K562 (cell line): ENCODE results near the gene LUC7L3. TPM values are rescaled to one million over a fixed set of nuclear protein-coding genes. Genes with fewer than 3 reads are reported as not detected.

ENCODE experiments used
- ATAC-seq: fragments of 200-7000 bp; cut with Tn5 transposase; 3 replicates; pipeline ENCODE4 v1.9.1; 2020; ENCODE audit warnings: moderate library complexity
- BruUV-seq: library from RNA; stranded (reverse); fragments of 400-500 nt; replicated peaks from 2 replicates; lab custom pipeline; 2021; lab: Mats Ljungman, UMichigan
- CTCF ChIA-PET: fragments of 300-600 bp; formaldehyde crosslinking; extraction: SDS; loops from one replicate; lab custom pipeline; 2021; ENCODE audit warnings: low intra/inter-chr PET ratio; lab: Yijun Ruan, JAX
- POLR2A ChIA-PET: fragments of 300-600, 350-650 bp; sonication (Branson Sonifier 250); formaldehyde crosslinking; extraction: SDS; loops from one replicate; lab custom pipeline; 2021; ENCODE audit warnings: antibody characterized with exemption, inconsistent platforms; lab: Yijun Ruan, JAX
- DNase-seq, 4 experiments: peaks; one replicate each; pipeline versions ENCODE4 v3.0.0 to v3.0.0-alpha.2; 2011 to 2018; ENCODE audit warnings: low spot score in 3 of 4, mixed read lengths in 3 of 4; ENCODE audit errors: extremely low read depth in 1 of 4
- FAIRE-seq: peaks from 2 replicates; lab custom pipeline; 2011; peaks lifted over from hg19 to GRCh38; lab: Jason Lieb, UNC
- H2AFZ ChIP-seq: 2 replicates; pipeline ENCODE4 v1.6.0; 2011; ENCODE audit warnings: low read depth, low read length, control low read depth, inconsistent platforms
- H3K27ac ChIP-seq: fragments of 200-600 bp; 3 replicates; pipeline ENCODE4 v1.8.0; 2011; ENCODE audit warnings: low read depth, mild to moderate bottlenecking, control low read depth, inconsistent platforms, low read length, moderate library complexity, mixed read lengths; ENCODE audit errors: extremely low read depth
- H3K27me3 ChIP-seq, 2 experiments: fragments of 300-600 bp in 1 of 2; 2 replicates in 1 of 2; 3 replicates in 1 of 2; pipeline versions ENCODE4 v1.6.0 to v1.8.0; 2011; ENCODE audit warnings: inconsistent platforms in 2 of 2, low read length in 2 of 2, mild to moderate bottlenecking in 1 of 2, mixed read lengths in 1 of 2, moderate library complexity in 1 of 2; ENCODE audit not compliant: control insufficient read depth in 2 of 2, insufficient read depth in 2 of 2
- H3K36me3 ChIP-seq: fragments of 300-600 bp; 3 replicates; pipeline ENCODE4 v1.8.0; 2011; ENCODE audit warnings: mild to moderate bottlenecking, low read length, inconsistent platforms; ENCODE audit not compliant: control insufficient read depth, insufficient read depth
- H3K4me1 ChIP-seq, 2 experiments: fragments of 200-600 bp in 1 of 2; replicated peaks in 1 of 2; 2 replicates in 1 of 2; 3 replicates in 1 of 2; pipeline versions ENCODE4 v1.5.1 to v1.8.0; 2011; ENCODE audit warnings: inconsistent platforms in 2 of 2, low read length in 2 of 2, mild to moderate bottlenecking in 1 of 2, mixed read lengths in 1 of 2, moderate library complexity in 1 of 2; ENCODE audit not compliant: control insufficient read depth in 2 of 2, insufficient read depth in 2 of 2
- H3K4me2 ChIP-seq: 2 replicates; pipeline ENCODE4 v1.6.1; 2011; ENCODE audit warnings: low read length, control low read depth, inconsistent platforms, mixed read lengths; ENCODE audit not compliant: insufficient read depth
- H3K4me3 ChIP-seq: fragments of 200-600 bp; sonication (generic), shearing (Covaris generic); 2 replicates; pipeline ENCODE4 v1.5.1; 2016; ENCODE audit warnings: control low read depth, inconsistent platforms
- H3K79me2 ChIP-seq: fragments of 200-600 bp; 3 replicates; pipeline ENCODE4 v1.8.0; 2011; ENCODE audit warnings: low read length, inconsistent platforms; ENCODE audit not compliant: control insufficient read depth, insufficient read depth
- H3K9ac ChIP-seq, 2 experiments: 2 replicates each; pipeline versions ENCODE4 v1.6.0 to v1.6.1; 2011; ENCODE audit warnings: low read depth in 2 of 2, low read length in 2 of 2, control low read depth in 1 of 2, inconsistent platforms in 1 of 2, mild to moderate bottlenecking in 1 of 2, mixed read lengths in 1 of 2; ENCODE audit not compliant: insufficient read depth in 1 of 2
- H3K9me1 ChIP-seq: one replicate; pipeline ENCODE4 v1.6.0; 2011; ENCODE audit warnings: inconsistent platforms, mild to moderate bottlenecking, low read length, moderate library complexity; ENCODE audit not compliant: control insufficient read depth, insufficient read depth
- H3K9me3 ChIP-seq: replicated peaks from 2 replicates; pipeline ENCODE4 v1.5.1; 2011; ENCODE audit warnings: low read depth, low read length, inconsistent platforms; ENCODE audit not compliant: control insufficient read depth, insufficient read depth
- H4K20me1 ChIP-seq: replicated peaks from 2 replicates; pipeline ENCODE4 v1.6.1; 2011; ENCODE audit warnings: low read length, inconsistent platforms, mixed read lengths; ENCODE audit not compliant: control insufficient read depth, insufficient read depth
- NFYB ChIP-seq: IDR thresholded peaks from 2 replicates; pipeline ENCODE4 v1.6.1; 2011; ENCODE audit warnings: mild to moderate bottlenecking, moderate library complexity; ENCODE audit not compliant: insufficient read length; ENCODE audit errors: extremely low read depth
- RBM25 ChIP-seq: fragments of 200-400 bp; formaldehyde crosslinking; IDR thresholded peaks from 2 replicates; pipeline ENCODE4 v1.6.1; 2018; ENCODE audit warnings: low read length, low read depth, moderate library complexity; ENCODE audit not compliant: severe bottlenecking
- WGBS: fragments of 100-300 bp; shearing (Covaris generic); methylation state at CpG from one replicate; pipeline ENCODE4 v1.1.6; 2016; ENCODE audit warnings: low coverage, mixed read lengths; ENCODE audit not compliant: insufficient coverage; ENCODE audit errors: missing lambda C conversion rate; 5-methylcytosine and 5-hydroxymethylcytosine counted together
- in situ Hi-C: fragments of 300-500 bp; cut with MboI; formaldehyde crosslinking; loops from 4 replicates; pipeline ENCODE4 v1.15.0; 2018; ENCODE audit warnings: inconsistent platforms, mixed read lengths
- intact Hi-C: fragments of 100-400 bp; cut with micrococcal nuclease; formaldehyde crosslinking; loops from 2 replicates; pipeline ENCODE4 v1.14.2; 2022
- polyA plus RNA-seq, 8 experiments: library from polyadenylated mRNA; depleted of rRNA in 4 of 8; stranded (reverse) in 5 of 8; unstranded in 3 of 8; fragments of >200 nt; fragmentation: Nextera tagmentation in 2 of 8; fragmentation: Illumina TruSeq in 1 of 8; extraction: Ambion mirVana in 2 of 8; extraction: Trizol in 1 of 8; gene quantifications; 2 replicates each; pipeline versions ENCODE4 v1.2.1 to v1.2.3, GENCODE V29; 2011 to 2014; ENCODE audit warnings: inconsistent platforms in 1 of 8, missing spikeins in 1 of 8
- total RNA-seq, 7 experiments: library from RNA; depleted of rRNA in 6 of 7; stranded (reverse); fragments of >200 nt in 6 of 7; fragmentation: Illumina TruSeq in 2 of 7; extraction: Trizol in 2 of 7; gene quantifications; 2 replicates each; pipeline versions ENCODE4 v1.2.1 to v1.2.3, GENCODE V29; 2011 to 2021; ENCODE audit warnings: low replicate concordance in 1 of 7
- TF ChIP-seq, protein P1 (sequence below), 2 experiments: fragments of 450-650 bp; IDR thresholded peaks; 2 replicates each; pipeline ENCODE4 v1.6.1; 2018; ENCODE audit warnings: mild to moderate bottlenecking in 2 of 2, low read depth in 1 of 2; ENCODE audit not compliant: partially characterized antibody in 2 of 2
- TF ChIP-seq, protein P2 (sequence below): sonication (generic); formaldehyde crosslinking; IDR thresholded peaks from 2 replicates; pipeline ENCODE4 v1.8.1; 2022; ENCODE audit warnings: missing genetic modification reagents
- TF ChIP-seq, protein P3 (sequence below): fragments of 250-450 bp; sonication (Bioruptor Pico); IDR thresholded peaks from 2 replicates; pipeline ENCODE4 v1.8.0; 2021; ENCODE audit warnings: moderate library complexity, mild to moderate bottlenecking, inconsistent platforms

Gene LUC7L3
- total and polyA plus RNA-seq, 9 of the 15 experiments (the other 6 are each of a cell fraction or from before 2014, with no cell fraction given) = 80.8 to 284 (median 127) TPM

DNA sequence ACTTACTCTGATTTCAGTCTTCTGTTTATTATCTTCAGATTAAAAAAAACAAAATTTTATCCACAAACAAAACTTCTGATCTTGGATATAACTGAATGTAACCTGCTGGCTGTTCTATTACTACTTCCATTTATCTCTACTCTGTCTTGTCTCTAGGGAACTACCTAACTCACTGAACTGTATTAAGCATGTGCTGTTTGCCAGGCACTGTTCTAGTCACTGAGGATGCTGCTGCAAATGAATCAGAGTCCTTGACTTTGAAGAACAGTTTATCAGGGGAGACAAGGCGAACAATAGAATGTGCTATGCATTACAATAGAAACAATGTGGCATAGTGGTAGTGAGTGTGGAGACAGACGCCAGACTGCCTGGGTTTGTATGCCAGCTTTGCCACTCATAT is 9.4 kb upstream of the LUC7L3 start:
- H2AFZ ChIP-seq = no peak overlapping the region
- H3K36me3 ChIP-seq = peaks cover 9% of the 10 kb centered on the region; the same call in 1 of the 3 replicates
- POLR2A ChIA-PET = no interaction called here
- TSS peak; percentile 11 for BruUV-seq
- H3K9me3 ChIP-seq = no peaks in the 10 kb centered on the region
- H3K27me3 ChIP-seq = no peaks in the 10 kb centered on the region
- intact Hi-C loops = no loop called here
- DNase-seq = no peak
- FAIRE-seq = no peak
- no peaks in the 10 kb centered on the region for H4K20me1 ChIP-seq
- H3K9me1 ChIP-seq = no peaks in the 10 kb centered on the region
- CTCF ChIA-PET = no interaction called here
- no peak overlapping the region for H3K4me3 ChIP-seq
- H3K4me1 ChIP-seq = peaks cover 15 to 20% of the 10 kb centered on the region in 2 experiments; a peak in 4 of 5 replicates
- H3K4me2 ChIP-seq = no peak overlapping the region
- peaks cover 37% of the 10 kb centered on the region for H3K79me2 ChIP-seq
- no peak overlapping the region for H3K9ac ChIP-seq
- TF ChIP-seq, protein P1, sequence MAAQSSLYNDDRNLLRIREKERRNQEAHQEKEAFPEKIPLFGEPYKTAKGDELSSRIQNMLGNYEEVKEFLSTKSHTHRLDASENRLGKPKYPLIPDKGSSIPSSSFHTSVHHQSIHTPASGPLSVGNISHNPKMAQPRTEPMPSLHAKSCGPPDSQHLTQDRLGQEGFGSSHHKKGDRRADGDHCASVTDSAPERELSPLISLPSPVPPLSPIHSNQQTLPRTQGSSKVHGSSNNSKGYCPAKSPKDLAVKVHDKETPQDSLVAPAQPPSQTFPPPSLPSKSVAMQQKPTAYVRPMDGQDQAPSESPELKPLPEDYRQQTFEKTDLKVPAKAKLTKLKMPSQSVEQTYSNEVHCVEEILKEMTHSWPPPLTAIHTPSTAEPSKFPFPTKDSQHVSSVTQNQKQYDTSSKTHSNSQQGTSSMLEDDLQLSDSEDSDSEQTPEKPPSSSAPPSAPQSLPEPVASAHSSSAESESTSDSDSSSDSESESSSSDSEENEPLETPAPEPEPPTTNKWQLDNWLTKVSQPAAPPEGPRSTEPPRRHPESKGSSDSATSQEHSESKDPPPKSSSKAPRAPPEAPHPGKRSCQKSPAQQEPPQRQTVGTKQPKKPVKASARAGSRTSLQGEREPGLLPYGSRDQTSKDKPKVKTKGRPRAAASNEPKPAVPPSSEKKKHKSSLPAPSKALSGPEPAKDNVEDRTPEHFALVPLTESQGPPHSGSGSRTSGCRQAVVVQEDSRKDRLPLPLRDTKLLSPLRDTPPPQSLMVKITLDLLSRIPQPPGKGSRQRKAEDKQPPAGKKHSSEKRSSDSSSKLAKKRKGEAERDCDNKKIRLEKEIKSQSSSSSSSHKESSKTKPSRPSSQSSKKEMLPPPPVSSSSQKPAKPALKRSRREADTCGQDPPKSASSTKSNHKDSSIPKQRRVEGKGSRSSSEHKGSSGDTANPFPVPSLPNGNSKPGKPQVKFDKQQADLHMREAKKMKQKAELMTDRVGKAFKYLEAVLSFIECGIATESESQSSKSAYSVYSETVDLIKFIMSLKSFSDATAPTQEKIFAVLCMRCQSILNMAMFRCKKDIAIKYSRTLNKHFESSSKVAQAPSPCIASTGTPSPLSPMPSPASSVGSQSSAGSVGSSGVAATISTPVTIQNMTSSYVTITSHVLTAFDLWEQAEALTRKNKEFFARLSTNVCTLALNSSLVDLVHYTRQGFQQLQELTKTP (IDR thresholded peaks at IDR 0.05; ENCODE audit: low read depth in 1 of 2, partially characterized antibody in 2 of 2) = no peak
- no peak for TF ChIP-seq NFYB
- peak; percentile 66 for TF ChIP-seq RBM25
- TF ChIP-seq, protein P2, sequence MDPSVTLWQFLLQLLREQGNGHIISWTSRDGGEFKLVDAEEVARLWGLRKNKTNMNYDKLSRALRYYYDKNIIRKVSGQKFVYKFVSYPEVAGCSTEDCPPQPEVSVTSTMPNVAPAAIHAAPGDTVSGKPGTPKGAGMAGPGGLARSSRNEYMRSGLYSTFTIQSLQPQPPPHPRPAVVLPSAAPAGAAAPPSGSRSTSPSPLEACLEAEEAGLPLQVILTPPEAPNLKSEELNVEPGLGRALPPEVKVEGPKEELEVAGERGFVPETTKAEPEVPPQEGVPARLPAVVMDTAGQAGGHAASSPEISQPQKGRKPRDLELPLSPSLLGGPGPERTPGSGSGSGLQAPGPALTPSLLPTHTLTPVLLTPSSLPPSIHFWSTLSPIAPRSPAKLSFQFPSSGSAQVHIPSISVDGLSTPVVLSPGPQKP (CRISPR knock-in tag) = no peak
- TF ChIP-seq, protein P3, sequence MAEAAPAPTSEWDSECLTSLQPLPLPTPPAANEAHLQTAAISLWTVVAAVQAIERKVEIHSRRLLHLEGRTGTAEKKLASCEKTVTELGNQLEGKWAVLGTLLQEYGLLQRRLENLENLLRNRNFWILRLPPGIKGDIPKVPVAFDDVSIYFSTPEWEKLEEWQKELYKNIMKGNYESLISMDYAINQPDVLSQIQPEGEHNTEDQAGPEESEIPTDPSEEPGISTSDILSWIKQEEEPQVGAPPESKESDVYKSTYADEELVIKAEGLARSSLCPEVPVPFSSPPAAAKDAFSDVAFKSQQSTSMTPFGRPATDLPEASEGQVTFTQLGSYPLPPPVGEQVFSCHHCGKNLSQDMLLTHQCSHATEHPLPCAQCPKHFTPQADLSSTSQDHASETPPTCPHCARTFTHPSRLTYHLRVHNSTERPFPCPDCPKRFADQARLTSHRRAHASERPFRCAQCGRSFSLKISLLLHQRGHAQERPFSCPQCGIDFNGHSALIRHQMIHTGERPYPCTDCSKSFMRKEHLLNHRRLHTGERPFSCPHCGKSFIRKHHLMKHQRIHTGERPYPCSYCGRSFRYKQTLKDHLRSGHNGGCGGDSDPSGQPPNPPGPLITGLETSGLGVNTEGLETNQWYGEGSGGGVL (CRISPR knock-in tag) = no peak
- in situ Hi-C loops = no loop called here
- WGBS = 87% methylated on average over 2 of the region's 2 CpGs
- no peak for ATAC-seq
- no peak overlapping the region for H3K27ac ChIP-seq
